Urothelium cell line (cell line): Measurements from ENCODE around the gene UFM1.
"Not testable (repeated sequence)": the region's sequence is repeated elsewhere in the genome, so short reads cannot be mapped to it uniquely, and the experiment has no call there.

Experiments used
- DNase-seq: peaks from one replicate; pipeline ENCODE4 v3.0.0; 2011; ENCODE audit warnings: low spot score, mixed read lengths
- FAIRE-seq: peaks from 2 replicates; lab custom pipeline; 2011; peaks lifted over from hg19 to GRCh38; lab: Jason Lieb, UNC

The UFM1 gene

DNA sequence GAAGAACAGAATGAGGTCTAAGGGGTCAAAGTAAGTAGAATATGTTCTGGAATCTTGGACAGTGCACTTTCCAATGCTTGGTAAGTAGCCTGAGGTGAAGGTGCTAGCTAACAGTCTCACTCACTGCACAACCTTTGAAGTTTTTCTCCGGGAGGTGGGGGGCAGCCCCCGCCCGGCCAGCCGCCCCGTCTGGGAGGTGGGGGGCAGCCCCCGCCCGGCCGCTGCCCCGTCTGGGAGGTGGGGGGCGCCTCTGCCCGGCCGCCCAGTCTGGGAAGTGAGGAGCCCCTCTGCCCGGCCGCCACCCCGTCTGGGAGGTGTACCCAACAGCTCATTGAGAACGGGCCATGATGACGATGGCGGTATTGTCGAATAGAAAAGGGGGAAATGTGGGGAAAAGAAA lies 14.1 kb downstream of the UFM1 start:
- DNase-seq, FAIRE-seq: not testable (repeated sequence)

DNA sequence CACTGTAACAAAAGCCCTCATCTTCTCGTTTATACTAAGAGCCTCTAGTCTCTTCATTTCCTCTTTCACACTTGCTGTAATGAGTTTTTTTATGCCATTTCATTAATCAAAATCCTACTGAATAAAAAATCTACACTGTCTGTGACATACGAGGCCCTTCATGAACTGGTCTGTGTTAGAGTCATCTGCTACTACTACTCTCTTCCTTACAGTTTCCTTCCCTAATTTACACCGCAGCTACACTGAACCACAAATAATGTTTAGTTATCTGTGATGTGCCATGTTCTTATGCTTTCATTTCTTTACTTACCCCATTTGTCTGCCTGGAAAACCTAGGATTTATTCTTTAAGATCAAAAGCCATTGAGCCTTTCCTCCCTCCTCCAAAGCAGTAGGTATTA lies 16.0 kb downstream of the UFM1 start:
- DNase-seq, result no peak
- no peak for FAIRE-seq

DNA sequence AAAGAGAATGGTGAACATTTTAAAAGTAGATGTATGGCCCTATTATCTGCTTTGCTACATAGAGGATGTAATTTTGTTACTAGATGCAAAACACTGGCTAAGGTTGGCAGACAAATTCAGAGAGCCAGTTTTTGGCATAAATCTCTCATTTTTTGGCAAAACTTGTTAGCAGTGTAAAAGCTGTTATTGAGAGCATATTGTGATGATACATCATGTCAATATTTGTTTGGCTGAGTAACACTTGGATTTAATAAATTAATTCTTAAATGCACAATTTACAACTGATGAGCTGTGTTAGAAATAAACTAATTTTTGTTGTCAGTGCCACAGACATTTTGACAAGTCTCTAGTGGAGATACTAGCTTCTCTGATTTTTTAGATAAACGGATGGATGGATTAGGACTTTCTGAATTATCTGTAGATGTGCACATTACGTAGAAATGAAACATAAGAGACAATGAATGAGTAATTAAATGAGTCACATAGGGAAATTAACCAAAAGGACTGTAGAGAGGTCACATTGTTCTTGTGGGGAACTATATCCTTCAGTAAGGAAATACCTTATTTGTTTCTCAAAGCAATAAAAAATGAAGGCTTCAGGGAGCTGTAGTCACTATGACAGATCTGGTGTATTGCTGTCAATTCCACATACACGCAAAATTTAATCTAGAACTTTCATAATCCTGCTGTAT lies 17.4 kb downstream of the UFM1 start:
- FAIRE-seq, result no peak
- DNase-seq, result no peak

DNA sequence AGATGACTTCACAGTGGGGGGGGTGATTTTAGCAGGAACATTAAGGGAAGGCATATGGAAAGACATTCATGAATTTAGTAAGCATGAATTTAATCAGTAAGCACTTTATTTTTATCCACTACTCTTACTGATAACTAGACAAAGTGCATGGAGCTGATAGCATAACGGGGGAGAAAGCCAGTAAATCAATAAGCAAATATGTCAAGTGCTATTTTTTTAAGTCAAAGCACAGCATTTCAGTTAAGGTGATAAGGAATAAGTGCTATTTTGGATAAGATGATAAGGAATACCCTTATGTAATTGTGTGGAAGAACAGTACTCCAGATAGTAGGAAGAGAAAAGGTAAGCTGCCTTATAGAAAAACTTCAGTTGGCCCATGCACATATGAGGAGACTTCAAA lies 19.4 kb downstream of the UFM1 start:
- no peak for FAIRE-seq
- DNase-seq, result no peak

DNA sequence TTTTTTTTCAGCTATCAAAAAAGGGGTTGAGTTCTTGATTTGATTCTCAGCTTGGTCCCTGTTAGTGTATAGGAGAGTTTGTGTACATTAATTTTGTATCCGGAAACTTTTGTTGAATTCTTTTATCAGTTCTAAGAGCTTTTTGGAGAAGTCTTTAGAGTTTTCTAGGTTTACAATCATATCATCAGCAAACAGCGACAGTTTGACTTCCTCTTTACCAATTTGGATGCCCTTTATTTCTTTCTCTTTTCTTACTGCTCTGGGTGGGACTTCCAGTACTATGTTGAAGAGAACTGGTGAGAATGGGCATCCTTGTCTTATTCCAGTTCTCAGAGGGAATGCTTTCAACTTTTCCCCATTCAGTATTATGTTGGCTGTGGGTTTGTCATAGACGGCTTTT lies 20.4 kb downstream of the UFM1 start:
- FAIRE-seq, DNase-seq: not testable (repeated sequence)

DNA sequence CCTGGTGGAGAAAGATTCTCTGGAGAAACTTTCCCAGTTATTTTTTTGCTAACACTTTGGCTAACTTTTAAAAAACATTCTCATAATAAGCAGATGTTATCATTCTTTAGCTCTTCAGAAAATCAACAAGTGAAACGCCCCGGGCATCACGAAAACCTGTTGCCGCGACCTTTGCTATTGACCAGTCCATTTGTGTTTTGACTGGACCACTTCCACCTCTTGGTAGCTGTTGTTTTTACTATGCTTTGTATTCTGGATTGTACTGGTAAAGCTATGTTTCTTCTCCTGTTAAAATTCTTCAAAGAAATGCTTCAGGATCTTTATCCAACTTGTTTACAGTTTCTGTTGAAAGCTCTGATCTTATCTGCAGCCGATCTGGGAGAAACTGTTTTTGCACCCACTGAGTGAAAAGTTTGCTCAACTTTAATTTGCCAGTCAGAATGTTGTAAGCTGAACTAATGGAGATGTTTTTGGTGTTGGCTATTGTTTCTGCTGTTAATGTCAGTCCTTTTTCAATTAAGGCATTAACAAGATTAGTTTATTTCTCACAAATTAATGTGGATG lies 23.3 kb downstream of the UFM1 start:
- FAIRE-seq, result no peak

DNA sequence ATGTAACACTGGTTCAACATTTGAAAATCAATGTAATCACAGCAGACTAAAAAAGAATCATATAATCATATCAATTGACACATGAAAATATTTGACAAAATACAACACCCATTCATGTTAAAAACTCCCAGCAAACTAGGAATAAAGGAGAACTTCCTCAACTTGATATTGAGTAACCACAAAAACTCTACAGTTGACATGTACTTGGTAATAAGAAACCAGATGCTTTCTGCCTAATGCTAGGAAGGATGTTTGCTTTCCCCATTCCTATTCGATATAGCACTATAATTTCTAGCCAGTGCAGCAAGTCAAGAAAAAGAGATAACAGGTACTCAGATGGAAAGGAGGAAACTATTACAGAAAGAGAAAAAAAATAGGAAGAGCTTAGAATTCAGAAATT lies 26.9 kb downstream of the UFM1 start:
- DNase-seq (no peak), FAIRE-seq (no peak)

More for the DNA sequence above, 23.3 kb downstream of the UFM1 start:
- no peak for DNase-seq

DNA sequence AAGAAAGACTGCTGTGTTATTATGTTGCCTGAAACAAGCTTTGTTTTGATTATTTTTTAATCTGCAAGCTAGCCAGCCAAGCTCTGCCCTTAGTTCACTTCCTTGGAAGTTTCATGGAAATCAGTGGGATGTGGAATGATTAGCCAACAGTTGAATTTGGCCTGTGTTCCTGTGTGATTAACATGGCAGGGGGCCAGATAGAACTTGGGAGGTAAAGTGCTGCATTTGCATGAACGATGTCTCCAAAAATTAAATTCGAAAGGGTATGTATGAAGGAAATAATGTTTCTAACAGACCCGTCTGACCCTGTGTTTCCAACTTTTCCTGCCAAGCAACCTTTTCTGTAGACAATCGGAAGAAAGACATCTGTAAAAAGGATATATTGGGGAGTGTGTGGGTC lies 32.2 kb downstream of the UFM1 start:
- no peak for FAIRE-seq
- no peak for DNase-seq

DNA sequence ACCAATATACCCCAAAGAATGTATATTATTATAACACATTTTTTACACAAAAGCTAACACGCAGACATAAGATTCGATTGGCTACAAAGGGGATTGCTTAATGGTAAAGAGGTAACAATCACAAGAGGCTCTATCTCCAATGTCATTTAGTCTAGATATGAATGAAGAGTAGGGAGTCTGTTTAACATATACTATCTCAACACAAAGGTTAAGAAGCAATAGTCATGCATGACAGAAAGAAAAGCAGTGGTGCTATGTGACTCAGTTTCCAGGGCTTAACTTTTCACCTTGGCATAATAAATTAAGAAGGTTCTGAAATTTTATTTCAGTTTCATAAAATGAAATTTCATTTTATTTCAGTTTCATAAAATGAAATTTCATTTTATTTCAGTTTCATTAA lies 33.3 kb downstream of the UFM1 start:
- no peak for FAIRE-seq
- no peak for DNase-seq

DNA sequence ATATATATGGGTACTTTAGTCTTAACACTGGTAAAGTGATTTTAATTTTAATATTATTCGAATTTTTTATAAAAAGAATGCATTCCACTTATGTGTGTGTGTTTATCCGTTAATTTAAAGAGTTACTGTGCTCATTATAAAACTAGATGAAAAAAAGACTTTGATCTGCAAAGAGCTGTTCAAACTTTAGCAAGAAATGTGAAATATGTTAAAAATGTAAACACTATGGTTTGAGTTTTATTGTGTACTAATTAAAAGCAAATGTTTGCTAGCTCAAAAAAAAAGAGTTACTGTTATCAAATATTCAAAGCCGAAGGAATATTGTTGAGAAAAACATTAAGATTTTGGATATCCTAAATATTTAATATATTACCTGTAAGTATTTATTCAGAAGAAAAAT lies 34.5 kb downstream of the UFM1 start:
- FAIRE-seq (no peak), DNase-seq (no peak)

DNA sequence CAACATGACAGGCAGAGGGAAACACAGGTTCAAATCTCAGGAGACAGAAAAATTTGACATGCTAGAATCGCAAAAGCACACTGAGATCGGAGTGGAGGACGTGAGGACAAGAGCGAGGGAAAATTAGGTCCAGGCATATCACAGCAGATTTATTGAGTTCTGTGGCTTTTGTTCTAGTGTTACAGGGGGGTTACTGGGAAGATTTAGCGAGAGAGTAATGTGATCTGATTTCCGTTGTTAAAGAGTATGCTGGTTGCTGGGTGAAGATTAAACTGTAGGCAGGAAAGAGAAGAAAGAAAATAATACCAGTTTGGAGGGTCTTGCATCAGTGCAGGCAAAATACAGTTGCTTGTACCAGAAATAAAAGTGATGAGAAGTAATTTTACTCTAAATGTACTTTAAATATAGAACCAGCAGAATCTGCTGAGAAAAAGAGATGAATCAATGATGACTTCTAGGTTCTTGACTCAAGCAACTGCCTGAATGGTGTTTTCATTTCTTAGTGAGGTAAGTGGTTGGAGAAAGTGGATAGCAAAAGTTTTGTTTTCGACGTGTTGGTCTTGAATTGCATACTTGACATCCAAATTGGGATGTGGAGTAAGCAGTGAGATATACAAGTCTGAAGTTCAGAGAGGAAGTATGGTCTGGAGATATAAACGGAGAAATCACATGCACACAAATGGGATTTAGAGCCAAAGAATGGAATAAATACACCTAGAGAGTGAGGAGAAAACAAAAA lies 35.7 kb downstream of the UFM1 start:
- FAIRE-seq (no peak), DNase-seq (no peak)

DNA sequence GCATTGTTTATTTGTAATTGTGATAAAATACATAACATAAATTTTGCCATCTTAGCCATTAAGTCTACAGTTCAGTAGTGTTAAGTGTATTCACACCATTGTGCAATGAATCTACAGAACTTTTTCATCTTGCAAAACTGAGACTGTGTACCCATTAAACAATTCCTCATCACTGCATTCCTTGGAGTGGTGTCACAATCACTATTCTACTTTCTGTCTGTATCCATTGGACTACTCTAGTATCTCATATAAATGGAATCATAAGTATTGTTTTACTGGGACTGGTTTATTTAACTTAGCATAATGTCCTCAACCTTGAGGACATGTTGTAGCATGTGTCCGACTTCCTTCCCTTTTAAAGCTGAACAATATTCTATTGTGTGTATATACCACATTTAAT lies 36.8 kb downstream of the UFM1 start:
- DNase-seq (no peak), FAIRE-seq (no peak)

DNA sequence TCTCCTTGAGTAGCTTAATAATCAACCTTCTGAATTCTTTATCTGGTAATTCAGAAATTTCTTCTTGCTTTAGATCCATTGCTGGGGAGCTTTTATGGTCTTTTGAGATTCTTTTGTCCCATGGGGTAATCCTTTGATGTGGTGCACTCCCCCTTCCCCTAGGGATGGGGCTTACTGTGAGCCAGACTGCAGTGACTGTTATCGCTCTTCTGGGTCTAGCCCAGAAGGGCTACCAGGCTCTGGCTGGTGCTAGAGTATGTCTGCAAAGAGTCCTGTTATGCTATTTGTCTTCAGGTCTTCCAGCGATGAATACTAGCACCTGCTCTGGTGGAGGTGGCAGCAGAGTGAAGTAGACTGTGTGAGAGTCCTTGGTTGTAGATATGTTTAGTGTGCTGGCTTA lies 41.7 kb downstream of the UFM1 start:
- FAIRE-seq (no peak), DNase-seq (no peak)

DNA sequence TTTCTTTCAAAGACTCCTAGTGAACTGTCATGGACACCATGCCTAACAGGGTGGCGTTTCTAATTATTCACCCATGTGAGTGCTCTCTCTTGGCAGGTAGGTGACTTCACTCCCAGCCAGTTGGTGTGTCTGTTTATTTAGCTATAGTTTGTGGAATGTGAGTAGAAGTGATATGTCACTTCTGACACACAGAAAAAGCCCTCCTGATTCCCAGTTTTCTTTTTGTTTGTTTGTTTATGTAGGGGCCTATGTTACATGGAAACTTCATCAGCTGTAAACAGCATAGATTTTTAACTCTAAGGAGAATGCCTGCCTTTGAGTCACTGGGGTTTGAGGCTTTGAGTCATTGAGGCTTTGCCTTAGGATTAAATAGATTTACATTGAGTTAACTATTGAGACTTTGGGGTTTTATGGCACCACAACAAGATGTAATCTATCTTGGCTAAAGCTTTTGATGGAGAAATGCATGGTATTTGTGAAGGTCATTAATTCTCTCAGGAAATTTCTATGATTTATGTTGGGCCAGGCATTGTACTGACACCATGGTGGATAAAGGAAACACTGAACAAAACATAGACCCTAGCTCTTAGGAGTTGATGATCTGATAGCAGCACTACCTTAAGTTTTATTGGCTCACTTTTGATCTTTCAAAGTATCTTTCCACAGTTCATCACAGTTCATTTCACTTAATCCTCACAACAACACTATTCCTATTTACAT lies 45.3 kb downstream of the UFM1 start:
- DNase-seq, result no peak
- FAIRE-seq, result no peak

DNA sequence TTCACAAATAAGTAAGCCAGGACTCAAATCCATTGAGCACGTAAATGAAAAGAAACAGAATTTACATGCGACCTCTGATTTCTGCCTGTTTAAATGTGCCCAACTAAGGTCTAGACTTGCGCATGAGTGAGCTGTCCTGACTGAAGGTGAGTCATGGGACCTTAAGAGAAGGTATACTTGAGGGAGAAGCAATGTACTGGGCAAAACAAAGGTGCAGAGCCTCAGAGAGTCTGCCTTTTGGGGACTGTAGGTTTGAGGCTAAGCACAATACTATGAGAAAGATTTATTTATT lies 45.8 kb downstream of the UFM1 start:
- DNase-seq (no peak), FAIRE-seq (no peak)

DNA sequence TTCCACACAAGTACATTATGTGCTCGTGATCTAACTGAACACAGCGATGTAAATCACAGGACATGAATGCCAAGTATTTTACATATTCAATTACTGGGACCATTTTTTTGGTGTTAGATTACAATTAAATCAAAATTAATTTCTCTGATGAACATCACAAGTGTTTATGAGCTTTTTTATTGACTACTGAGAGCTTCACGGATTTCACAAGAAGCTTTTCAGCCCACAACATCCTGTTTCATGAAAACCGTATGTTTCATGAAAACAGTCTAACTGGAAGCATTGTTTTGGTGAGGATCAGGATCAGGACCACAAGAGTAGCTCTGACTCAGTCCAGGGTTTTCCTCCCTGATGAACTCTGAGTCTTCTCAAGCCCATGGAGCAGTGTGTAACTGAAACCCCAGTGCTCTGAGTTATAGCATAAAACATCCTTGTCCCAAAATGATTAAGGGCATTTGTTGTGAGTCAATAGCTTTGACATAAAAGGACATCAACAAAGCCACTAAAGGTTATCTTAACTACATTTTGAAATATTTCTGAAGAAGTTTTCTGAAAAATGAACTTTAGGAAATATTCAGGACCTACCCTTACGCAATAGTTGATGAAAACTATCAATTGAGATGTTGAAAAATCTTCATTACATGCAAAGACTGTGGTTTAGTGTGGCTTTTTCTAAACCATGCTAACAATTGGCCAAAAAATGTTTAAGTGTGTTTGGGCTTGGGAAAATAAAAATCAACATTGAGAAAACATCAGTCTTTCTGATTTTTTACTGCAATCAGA lies 49.3 kb downstream of the UFM1 start:
- DNase-seq (no peak), FAIRE-seq (no peak)

DNA sequence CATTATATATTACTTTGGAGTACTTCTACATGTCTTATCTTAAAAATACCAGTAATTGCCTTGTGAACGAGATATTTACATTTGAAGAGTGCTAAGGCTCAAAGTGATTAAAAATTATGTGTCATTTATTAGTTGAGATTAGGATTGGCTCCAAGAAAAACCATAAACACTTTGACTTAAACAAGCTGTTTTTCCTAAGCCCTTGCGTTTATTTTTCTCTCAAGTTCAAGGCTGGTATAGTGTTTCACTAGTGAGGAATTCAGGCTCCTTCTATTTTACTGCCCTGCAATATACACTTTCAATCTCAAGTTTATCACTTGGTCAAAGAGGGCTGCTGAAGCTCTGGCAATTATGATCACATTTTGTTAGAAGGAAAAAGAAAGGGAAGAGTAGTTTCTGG lies 49.9 kb downstream of the UFM1 start:
- DNase-seq, result no peak
- no peak for FAIRE-seq

DNA sequence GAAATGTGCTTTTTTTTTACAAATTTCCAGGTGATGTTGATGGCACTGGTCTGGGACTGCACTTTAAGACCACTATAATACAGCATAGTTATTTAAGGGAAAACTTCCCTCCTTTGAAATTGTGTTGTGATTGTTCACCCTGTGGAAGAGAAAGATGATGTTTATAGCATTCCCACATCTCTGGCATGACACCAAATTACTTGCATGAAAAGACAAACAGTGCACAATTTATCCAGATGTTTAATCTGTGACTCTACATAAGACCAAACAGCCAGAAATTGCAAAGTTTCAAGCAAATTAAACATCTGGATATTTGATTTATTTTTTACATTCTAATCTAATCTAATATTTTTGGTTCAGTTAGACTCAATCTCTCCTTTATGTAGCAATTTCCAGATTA lies 51.6 kb downstream of the UFM1 start:
- FAIRE-seq (no peak), DNase-seq (no peak)

DNA sequence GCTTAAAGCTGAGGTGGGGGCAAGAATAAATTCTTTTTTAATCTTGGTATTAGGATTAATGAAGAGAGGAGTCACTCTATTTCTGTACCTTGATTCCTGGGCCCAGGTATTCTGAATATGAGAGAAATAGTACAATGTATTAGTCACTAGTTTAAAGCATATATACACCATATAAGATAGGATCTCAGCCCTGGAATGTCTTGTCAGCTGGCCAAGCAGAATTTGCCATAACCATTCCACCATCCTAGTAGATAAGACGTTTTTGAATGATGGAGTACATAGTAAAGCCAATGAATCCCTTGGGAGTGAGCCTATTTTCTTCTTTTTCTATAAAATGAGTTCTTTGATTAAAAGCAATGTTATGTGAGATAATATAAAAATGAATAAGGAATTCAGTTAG lies 55.6 kb downstream of the UFM1 start:
- DNase-seq, result no peak
- no peak for FAIRE-seq

DNA sequence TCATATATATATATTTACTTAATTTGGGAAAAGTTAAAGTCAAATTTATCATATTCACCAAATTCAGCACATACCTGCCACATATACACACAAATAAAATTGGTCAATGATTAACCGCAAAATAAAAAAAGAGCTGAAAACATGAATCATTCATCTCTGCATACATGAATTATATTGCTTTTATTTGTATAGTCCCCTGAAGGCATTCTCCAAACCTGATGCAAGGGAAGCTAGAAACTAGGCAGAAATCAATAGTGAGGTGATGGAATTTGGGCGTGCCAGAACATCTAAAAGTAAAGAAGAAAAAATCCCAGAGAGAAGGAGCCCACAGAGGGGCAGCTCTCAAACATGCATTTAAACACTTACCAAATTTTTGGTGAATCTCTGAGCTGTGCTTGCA lies 60.1 kb downstream of the UFM1 start:
- DNase-seq (no peak), FAIRE-seq (no peak)

DNA sequence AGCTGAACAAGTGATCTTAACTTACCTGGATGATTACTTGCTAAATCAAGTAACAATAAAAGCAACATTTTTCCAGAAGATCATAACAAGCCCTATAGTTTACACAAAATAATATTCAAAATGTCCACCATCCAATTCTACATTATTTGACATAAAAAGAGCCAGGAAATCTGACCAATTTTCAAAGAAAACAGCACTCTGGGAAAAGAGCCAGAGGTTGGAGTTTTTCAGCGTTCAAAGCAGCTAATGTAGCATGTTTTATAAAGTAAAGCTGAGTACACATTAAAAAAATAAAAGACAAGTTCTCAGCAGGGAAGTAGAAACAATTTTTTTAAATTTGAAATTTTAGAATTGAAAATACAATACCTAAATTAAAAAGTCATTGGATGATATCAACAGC lies 62.6 kb downstream of the UFM1 start:
- FAIRE-seq (no peak), DNase-seq (no peak)
